22Rv1 (cell line): ENCODE data around the gene ADGRE2.

Experiments used
- ZFX ChIP-seq: fragments of 450-650 bp; IDR thresholded peaks from 2 replicates; pipeline ENCODE4 v1.6.1; 2017; ENCODE audit warnings: antibody characterized with exemption, borderline replicate concordance
- TF ChIP-seq, protein P1 (sequence below): fragments of 450-650 bp; IDR thresholded peaks from 2 replicates; pipeline ENCODE4 v1.5.1; 2017; ENCODE audit warnings: mild to moderate bottlenecking

DNA sequence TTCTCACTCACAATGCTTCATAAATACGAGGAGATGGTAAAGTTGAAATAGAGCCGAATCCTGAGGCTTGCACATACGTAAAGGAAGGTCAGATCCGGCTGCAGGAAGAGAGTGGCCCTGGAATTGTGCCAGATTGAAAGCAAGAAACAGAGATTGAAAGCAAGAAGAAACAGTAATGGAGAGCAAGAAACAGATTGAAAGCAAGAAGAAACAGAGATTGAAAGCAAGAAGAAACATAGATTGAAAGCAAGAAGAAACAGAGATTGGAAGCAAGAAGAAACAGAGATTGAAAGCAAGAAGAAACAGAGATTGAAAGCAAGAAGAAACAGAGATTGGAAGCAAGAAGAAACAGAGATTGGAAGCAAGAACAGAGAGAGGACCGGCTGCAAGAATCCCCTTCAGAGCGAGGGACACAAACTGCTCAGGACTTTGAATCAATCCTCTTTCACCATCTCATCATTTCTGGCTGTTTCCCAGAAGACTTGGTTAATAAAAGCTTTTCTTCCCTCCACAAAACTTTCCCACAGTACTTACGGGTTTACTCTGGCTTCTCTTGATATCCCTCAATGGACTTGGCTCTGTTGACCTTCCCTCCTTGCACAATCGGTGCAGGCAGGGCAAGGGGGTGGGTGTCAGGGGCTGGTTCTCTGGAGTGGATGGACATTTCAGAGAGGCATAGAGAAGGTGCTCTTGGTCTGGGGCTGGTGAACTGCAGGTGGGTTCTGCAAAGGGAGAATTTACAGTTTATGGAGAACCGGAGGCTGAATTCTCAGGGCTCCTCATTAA lies 31.1 kb upstream of the ADGRE2 start:
- TF ChIP-seq, protein P1, sequence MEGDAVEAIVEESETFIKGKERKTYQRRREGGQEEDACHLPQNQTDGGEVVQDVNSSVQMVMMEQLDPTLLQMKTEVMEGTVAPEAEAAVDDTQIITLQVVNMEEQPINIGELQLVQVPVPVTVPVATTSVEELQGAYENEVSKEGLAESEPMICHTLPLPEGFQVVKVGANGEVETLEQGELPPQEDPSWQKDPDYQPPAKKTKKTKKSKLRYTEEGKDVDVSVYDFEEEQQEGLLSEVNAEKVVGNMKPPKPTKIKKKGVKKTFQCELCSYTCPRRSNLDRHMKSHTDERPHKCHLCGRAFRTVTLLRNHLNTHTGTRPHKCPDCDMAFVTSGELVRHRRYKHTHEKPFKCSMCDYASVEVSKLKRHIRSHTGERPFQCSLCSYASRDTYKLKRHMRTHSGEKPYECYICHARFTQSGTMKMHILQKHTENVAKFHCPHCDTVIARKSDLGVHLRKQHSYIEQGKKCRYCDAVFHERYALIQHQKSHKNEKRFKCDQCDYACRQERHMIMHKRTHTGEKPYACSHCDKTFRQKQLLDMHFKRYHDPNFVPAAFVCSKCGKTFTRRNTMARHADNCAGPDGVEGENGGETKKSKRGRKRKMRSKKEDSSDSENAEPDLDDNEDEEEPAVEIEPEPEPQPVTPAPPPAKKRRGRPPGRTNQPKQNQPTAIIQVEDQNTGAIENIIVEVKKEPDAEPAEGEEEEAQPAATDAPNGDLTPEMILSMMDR: no peak
- no peak for TF ChIP-seq ZFX
